A549 treated with RU486 at 1 μM for 4 hours (cell line): ENCODE data around the gene SP1. TPM values are rescaled to one million over a fixed set of nuclear protein-coding genes. Genes with fewer than 3 reads are reported as not detected.

Source experiments
- total RNA-seq: library from RNA; stranded (reverse); fragments of 200-300 nt; extraction: Qiagen RNA extraction; gene quantifications from 5 replicates; pipeline ENCODE4 v1.2.3, GENCODE V29; 2022; ENCODE audit warnings: low read depth

SP1 gene
- total RNA-seq, result 16.0 to 26.2 TPM (median 24.0 TPM) in 5 replicates

DNA sequence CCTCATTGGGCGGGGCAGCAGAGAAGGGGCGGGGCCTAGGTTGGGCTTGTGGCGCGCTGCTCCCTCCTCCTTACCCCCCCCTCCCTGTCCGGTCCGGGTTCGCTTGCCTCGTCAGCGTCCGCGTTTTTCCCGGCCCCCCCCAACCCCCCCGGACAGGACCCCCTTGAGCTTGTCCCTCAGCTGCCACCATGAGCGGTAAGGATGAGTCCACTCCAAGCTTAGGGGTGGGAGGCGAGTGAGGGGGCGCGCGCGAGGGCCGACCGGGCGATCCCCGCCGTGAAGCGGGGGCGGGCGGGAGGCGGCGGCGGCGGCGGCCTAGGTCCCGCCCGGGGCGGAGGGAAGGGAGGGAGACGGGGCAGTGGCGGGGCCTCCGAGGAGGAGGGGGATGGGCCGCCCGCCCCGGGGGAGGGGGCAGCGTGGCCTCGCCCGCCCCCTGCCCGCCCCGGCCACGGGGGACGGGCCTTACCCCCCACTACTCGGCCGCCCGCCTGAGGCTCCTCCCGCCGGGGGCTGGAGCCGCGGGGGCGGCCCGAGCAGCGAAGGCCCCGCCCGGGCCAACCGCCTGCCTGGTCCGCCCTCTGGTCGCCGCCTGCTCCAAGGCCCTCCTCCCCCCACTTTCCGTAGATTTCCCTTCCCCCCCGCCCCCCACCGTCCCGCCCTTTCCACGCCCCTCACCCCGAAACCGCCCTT is at the start of gene SP1:
Gene SP1 (plus strand): TSS at position 73 of the 690 bp plus-strand sequence. CDS start 116 bp downstream, at position 189.

DNA sequence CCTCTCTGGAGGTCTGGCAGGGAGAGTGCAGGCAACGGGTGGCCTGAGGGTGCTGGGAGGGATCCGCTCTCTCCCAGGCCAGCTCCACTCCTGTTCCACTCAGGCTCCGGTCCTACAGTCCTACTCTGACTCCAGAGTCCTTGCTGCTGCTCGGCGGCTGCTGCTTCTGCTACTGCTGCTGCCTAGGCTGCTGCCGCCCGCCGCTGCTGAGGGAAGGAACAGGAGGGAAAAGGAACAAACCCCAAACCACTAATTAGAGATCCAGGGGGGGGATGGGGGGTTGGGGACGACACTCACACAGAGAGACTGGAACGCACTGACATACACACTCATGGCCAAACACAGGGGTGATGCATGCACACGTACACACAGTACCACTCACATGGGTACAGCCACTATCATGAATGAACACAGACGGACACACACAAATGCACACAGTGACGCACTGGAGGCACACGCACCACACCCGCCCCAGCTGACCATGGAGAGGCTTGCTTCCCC is 43.7 kb upstream of the SP1 start, which contains the start of gene SP7:
Gene SP7 (minus strand): TSS at position 174 of the 501 bp plus-strand sequence. CDS start 708 bp downstream, outside the sequence.

DNA sequence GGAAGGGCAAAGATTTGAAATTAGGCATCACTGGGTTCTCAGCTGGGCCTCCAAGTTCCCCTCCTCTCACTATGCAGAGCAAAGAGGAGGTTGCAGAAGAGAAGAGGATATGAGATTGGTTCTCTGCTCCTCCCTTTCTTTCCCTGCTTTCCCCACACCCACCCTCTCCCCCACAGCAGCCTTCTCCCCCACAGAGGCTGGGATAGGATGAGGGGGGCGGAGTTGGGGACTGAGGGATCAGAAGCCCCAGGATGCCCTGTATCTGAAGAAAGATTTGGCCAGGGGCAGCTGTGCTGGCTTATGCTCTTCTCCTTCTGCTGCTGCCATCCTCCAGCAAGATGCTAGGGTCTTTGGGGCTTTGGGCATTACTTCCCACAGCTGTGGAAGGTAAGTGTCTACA is 43.6 kb downstream of the SP1 start, which contains the start of gene AMHR2:
Gene AMHR2 (plus strand): TSS at position 259 of the 400 bp plus-strand sequence. CDS start 80 bp downstream, at position 339.

DNA sequence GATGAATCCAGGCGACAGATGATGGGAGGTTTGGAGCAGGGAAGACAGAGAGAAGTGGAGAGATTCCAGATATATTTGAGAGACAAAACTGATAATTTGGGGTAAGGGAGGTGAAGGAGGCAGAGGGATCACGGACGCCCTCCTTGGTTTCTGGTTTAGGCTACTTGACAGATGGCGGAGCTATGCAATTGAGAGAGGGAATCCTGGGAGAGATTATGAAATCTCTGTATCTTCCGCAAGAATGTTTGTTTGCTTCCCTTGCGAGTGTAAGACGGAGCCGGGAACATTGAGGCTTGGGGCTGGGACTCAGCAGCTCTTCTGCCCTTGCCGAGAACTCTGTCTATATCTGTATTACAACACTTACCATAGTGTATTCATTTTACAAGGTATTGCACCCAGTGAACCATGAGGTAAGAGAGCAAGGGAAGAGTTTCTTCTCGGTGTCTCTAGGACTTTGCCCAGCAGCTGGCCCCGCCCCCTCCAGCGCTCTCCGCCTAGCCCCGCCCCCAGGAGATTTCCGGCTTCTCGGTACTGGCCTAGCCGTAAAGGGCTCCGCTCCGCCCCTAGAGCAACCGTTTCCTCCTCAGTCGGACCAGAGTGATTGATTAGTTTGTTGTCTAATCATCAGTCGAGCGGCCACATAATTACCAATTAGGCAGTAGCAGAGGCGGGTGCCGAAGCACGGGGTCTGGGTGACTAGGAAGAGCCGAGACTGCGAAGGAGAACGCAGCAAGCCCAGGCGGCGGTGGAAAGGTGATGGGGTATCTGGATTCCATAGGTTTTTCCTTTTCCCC is 61.3 kb downstream of the SP1 start, which contains the start of gene PRR13:
Gene PRR13 (plus strand): TSS at position 695 of the 794 bp plus-strand sequence. CDS start 981 bp downstream, outside the sequence.

DNA sequence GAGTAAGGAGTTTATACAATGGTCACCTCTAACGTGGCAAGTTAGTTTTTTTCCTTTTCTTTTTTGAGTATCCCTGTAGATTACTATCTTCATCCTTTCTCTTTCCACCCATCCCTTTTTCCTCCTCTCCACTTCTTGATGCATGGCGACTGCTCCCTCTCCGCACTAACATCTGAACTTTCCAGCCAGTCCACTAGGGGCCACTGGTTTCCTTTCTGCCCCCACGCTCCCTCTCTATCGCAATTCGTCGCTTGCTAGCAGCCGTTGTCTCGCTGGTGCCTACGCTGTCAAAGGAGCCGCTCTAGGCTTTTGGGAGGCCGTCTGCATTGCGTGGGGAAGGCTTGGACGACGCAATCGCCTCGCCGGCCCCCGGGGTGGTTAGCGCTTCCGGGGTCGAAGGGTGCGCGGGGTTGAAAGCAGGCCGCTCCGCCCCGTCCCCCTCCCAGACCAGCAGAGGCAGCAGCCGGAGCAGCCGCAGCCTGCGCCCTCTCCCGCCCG is 71.7 kb downstream of the SP1 start, which contains the start of gene PCBP2:
Gene PCBP2 (plus strand): TSS at position 442 of the 498 bp plus-strand sequence. CDS start 2,699 bp downstream, outside the sequence.

Other genes starting within 250 kb of the SP1 start
- 14.0 to 18.9 TPM (median 16.7 TPM) in 5 replicates for gene ZNF740, start 199.5 kb upstream of the SP1 start, total RNA-seq
- 4.7 to 6.9 TPM (median 5.4 TPM) in 5 replicates for gene CSAD, start 199.3 kb upstream of the SP1 start, total RNA-seq
- gene ITGB7, start 172.9 kb upstream of the SP1 start, total RNA-seq, result 0.23 to 0.59 TPM (median 0.45 TPM) in 5 replicates
- gene RARG, start 148.0 kb upstream of the SP1 start, total RNA-seq, result 22.0 to 29.7 TPM (median 26.0 TPM) in 5 replicates
- 15.6 to 22.5 TPM (median 18.2 TPM) in 5 replicates for gene ESPL1, start 111.9 kb upstream of the SP1 start, total RNA-seq
- 469 to 596 TPM (median 550 TPM) in 5 replicates for gene PFDN5, start 84.6 kb upstream of the SP1 start, total RNA-seq
- 74.9 to 114 TPM (median 93.0 TPM) in 5 replicates for gene MYG1, start 80.5 kb upstream of the SP1 start, total RNA-seq
- 73.4 to 84.3 TPM (median 77.9 TPM) in 5 replicates for gene AAAS, start 58.6 kb upstream of the SP1 start, total RNA-seq
- gene SP7, start 43.8 kb upstream of the SP1 start, total RNA-seq, result not detected in 5 replicates
- gene AMHR2, start 43.7 kb downstream of the SP1 start, total RNA-seq, result 1.1 to 2.8 TPM (median 1.6 TPM) in 5 replicates
- 298 to 414 TPM (median 381 TPM) in 5 replicates for gene PRR13, start 61.6 kb downstream of the SP1 start, total RNA-seq
- 621 to 677 TPM (median 657 TPM) in 5 replicates for gene PCBP2, start 71.9 kb downstream of the SP1 start, total RNA-seq
- gene MAP3K12, start 119.3 kb downstream of the SP1 start, total RNA-seq, result 10.7 to 14.9 TPM (median 13.7 TPM) in 5 replicates
- gene TARBP2, start 121.1 kb downstream of the SP1 start, total RNA-seq, result 45.4 to 59.2 TPM (median 53.8 TPM) in 5 replicates
- gene NPFF, start 127.3 kb downstream of the SP1 start, total RNA-seq, result not detected in 5 replicates
- gene ATF7, start 246.2 kb downstream of the SP1 start, total RNA-seq, result 14.8 to 19.1 TPM (median 18.2 TPM) in 5 replicates